HUES6 (cell line): ENCODE data around the gene RAB3B.

ENCODE experiments used
- H3K27ac ChIP-seq: 2 replicates; pipeline ENCODE4 v1.7.0; 2013; ENCODE audit warnings: low read depth, mild to moderate bottlenecking, low read length, inconsistent platforms
- H3K27me3 ChIP-seq: 2 replicates; pipeline ENCODE4 v1.6.1; 2013; ENCODE audit warnings: low read length; ENCODE audit not compliant: control insufficient read depth, insufficient read depth
- H3K36me3 ChIP-seq: 2 replicates; pipeline ENCODE4 v1.6.1; 2013; ENCODE audit warnings: low read length; ENCODE audit not compliant: control insufficient read depth, insufficient read depth
- H3K4me1 ChIP-seq: 2 replicates; pipeline ENCODE4 v1.6.1; 2013; ENCODE audit warnings: low read length; ENCODE audit not compliant: control insufficient read depth, insufficient read depth
- H3K4me3 ChIP-seq: 2 replicates; pipeline ENCODE4 v1.5.1; 2013; ENCODE audit warnings: low read depth, low read length
- H3K9ac ChIP-seq: one replicate; pipeline ENCODE4 v1.6.1; 2013; ENCODE audit warnings: mild to moderate bottlenecking, low read length
- H3K9me3 ChIP-seq: 2 replicates; pipeline ENCODE4 v1.6.1; 2013; ENCODE audit warnings: low read depth, low read length; ENCODE audit not compliant: control insufficient read depth, insufficient read depth

RAB3B gene

DNA sequence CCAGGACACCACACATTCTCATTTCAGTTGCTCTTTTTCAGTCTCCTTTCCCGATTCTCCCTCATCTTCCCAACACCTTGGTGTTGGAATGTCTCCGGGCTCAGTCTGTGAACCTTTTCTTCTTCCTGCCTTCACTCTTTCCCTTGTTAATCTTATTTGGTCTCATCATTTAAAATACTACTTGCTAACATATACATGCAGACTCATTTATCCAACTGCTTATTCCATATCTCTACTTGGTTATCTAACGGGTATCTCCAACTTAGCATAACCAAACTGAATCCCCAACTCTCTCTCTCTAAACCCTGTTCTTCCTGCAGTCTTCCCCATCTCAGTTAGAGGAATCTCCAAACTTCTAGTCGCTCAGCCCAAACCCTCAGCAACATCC is 26.2 kb downstream of the RAB3B start:
- no peak overlapping the region for H3K9ac ChIP-seq

DNA sequence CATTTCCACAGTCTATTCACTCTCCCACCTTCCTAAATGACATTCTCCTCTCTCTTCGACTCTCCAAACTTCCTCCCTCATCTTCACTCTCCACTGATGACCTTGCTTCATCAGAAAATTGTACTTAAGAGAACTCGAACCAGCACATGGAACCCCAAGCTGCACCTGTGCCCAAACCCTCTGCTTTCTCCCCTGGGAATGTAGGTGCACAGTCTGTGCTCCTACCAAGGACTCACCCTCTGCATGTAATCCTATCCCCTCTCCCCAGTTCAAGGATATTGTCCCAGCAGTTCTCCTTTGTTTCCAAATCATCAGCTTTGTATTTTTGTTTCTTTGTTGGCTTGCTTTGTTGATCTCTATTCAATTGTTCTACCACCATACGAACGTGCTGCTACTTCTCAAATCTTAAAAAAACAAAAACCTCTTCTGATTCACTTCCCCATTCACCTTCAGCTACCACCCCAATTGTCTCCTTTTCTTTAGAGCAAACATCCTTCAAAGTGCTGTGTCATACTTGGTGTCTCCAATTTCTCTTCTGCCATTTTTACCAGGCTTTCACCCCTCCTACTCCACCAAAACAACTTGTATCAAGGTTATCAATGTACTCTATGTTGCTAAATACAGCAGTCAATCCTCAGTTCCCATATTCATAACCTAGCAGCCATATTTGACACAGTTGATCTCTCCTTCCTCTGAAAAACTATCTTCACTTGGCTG is 26.8 kb downstream of the RAB3B start:
- no peak overlapping the region for H3K9ac ChIP-seq
- peaks cover 35% of the 10 kb centered on the region for H3K4me1 ChIP-seq

More for the DNA sequence above, 26.2 kb downstream of the RAB3B start:
- Histone ChIP-seq H3K4me3 (no peak overlapping the region), H3K27ac (no peak overlapping the region), H3K9me3 (no peaks in the 10 kb centered on the region), H3K36me3 (peaks cover 41% of the 10 kb centered on the region), H3K27me3 (no peaks in the 10 kb centered on the region), H3K4me1 (peaks cover 35% of the 10 kb centered on the region)

DNA sequence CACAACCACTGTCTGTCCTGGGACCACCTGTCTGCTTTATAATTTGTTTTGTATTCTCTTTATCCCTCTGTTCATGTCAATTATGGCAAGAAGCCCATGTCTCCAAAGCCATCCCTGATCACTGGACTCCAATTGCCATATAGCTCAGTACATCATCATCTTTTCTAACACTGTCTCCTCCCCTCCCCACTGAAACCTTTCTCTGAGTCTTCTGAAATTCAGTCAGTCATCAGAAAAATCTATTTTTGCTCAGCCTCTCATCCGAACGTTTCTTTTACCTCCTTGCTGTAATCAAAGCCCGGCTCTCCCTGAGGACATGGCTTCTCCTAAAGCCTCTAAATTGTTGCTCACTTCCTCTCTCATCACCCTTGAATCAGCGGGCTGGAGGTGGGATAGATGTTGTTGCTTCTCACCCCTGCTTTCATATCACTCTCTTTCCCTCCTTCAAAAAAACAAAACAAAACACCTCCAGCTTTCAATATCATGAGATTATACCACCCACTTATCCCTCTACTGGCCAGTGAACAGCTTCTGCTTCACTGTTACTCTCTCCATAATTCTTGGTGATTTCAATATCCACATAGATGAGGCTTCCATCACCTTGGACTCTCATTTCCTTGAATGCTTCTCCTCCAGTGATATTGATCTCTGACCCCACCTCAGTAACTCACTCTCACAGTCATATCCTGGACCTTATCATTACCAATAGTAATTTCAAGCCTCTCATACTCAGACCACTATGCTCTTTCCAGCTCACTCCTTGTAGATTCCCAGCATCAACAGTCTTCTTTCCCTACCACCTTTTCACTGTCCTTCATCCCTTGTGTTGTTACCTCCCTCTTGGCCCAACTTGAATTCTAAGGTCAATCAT is 27.8 kb downstream of the RAB3B start:
- Histone ChIP-seq H3K4me1 (peaks cover 40% of the 10 kb centered on the region), H3K9me3 (no peaks in the 10 kb centered on the region), H3K9ac (no peak overlapping the region), H3K4me3 (no peak overlapping the region), H3K36me3 (peaks cover 34% of the 10 kb centered on the region), H3K27me3 (no peaks in the 10 kb centered on the region), H3K27ac (no peak overlapping the region)

More for the DNA sequence above, 26.8 kb downstream of the RAB3B start:
- H3K27me3 ChIP-seq, result no peaks in the 10 kb centered on the region
- H3K9me3 ChIP-seq, result no peaks in the 10 kb centered on the region
- H3K36me3 ChIP-seq, result peaks cover 38% of the 10 kb centered on the region
- no peak overlapping the region for H3K4me3 ChIP-seq
- peak overlapping the region; percentile 18; the same call in 1 of the 2 replicates for H3K27ac ChIP-seq

DNA sequence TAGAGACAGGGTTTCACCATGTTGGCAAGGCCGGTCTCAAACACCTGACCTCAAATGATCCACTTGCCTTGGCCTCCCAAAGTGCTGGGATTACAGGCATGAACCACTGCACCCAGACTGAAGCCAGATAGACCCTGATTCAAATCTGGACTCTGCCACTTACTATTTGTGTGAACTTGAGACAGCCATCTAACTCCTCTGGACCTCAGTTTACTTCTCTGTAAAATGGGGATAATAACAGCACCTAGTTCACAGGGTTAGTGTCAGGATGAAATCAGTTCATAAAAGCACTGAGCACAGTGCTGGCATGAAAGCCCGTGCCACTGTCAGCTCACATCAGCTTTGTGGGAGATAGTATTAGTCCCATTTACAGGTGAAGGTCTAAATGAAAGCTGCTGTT is 28.5 kb downstream of the RAB3B start:
- no peak overlapping the region for H3K9ac ChIP-seq
- H3K4me3 ChIP-seq, result no peak overlapping the region
- no peak overlapping the region for H3K27ac ChIP-seq
- H3K4me1 ChIP-seq, result peaks cover 48% of the 10 kb centered on the region
- no peaks in the 10 kb centered on the region for H3K9me3 ChIP-seq
- H3K27me3 ChIP-seq, result no peaks in the 10 kb centered on the region
- peaks cover 33% of the 10 kb centered on the region for H3K36me3 ChIP-seq

DNA sequence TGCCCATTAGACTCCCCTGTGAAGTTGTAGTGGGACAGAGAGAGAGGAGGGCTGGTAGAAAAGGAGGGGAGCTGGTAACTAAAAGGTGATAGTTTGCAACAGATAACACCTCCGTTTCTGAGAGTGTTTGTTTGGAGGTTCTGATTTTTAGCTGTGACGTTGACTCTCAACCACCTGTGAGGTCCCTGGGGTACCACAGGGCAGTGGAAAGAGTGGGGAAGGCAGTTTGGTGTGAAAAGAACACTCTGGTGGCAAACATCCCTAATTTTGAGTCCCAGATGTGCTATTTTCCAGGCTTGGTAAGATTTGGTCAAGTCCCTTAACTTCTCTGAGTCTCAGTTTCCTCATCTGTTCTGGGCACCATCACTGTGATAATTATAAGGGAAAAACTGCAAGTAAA is 29.3 kb downstream of the RAB3B start:
- Histone ChIP-seq H3K4me3 (no peak overlapping the region), H3K4me1 (peaks cover 55% of the 10 kb centered on the region), H3K36me3 (peaks cover 27% of the 10 kb centered on the region), H3K9me3 (no peaks in the 10 kb centered on the region), H3K27ac (no peak overlapping the region), H3K27me3 (no peaks in the 10 kb centered on the region), H3K9ac (no peak overlapping the region)

DNA sequence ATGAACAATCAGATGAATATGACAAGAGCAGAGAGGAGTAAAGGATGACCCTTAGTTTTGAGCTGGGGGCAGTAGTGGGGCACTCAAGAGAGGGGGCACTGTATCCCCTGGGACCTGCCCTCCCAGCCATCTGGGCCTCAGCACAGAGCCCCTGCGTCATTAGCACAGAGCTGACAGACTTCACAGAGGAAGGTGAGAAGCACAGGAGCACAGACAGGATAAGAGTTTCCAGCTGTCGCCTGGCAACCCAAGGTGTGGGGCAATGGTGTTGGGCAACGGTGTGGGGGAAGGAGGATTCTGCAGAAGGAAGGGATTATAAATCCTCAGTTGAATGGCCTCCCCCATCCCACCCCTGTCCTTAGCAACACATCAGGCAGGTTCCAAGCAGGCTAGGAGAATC is 30.2 kb downstream of the RAB3B start:
- peaks cover 63% of the 10 kb centered on the region for H3K4me1 ChIP-seq
- no peak overlapping the region for H3K4me3 ChIP-seq
- peaks cover 21% of the 10 kb centered on the region for H3K36me3 ChIP-seq
- H3K9ac ChIP-seq, result no peak overlapping the region
- no peaks in the 10 kb centered on the region for H3K9me3 ChIP-seq
- H3K27me3 ChIP-seq, result no peaks in the 10 kb centered on the region
- no peak overlapping the region for H3K27ac ChIP-seq

DNA sequence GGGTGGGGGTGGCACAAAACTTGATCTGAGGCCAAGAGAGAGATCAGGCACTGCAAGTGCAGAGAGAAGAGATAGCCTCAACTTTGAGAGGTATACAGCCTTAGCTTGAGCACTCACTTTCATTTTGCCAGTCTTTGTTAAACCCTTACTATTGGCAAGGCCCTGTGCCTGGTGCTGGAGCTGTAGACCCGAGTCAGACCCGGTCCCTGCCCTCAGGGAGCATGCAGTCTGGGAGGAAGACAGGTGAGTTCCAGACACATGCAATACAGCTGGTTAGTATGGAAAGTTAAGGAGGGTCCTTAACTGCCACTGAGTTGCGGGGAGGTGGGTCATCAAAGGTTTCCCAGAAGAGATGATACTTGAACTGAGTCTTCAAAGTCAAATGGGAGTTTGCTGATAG is 31.7 kb downstream of the RAB3B start:
- H3K4me3 ChIP-seq, result no peak overlapping the region
- H3K4me1 ChIP-seq, result peaks cover 51% of the 10 kb centered on the region
- peaks cover 28% of the 10 kb centered on the region for H3K36me3 ChIP-seq
- no peak overlapping the region for H3K9ac ChIP-seq
- no peaks in the 10 kb centered on the region for H3K9me3 ChIP-seq
- H3K27me3 ChIP-seq, result no peaks in the 10 kb centered on the region
- H3K27ac ChIP-seq, result no peak overlapping the region

DNA sequence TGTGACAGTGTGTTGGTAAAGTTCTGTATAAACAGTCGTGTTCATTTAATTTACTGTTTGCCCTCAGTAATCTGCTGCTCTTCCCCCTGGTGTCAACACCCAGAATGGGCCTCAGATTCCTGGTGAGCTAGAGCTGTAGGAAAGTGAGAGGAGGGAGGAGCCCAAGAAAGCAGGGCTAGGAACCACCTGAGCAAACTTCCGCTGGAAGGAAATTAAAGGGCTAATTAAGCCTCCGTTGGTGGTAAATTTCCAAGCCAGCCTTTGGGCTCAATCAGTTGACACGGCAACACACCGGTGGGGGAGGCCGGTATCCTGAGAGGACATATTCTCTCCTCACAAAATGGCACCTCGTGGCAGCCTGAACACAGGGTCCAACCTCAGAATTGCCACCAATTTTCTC is 32.9 kb downstream of the RAB3B start:
- Histone ChIP-seq H3K27me3 (no peaks in the 10 kb centered on the region), H3K27ac (0 out of 2 replicates have a peak overlapping the region, but pooled peaks have one; percentile 36), H3K36me3 (peaks cover 28% of the 10 kb centered on the region), H3K4me1 (peaks cover 41% of the 10 kb centered on the region), H3K4me3 (no peak overlapping the region), H3K9me3 (no peaks in the 10 kb centered on the region), H3K9ac (no peak overlapping the region)

DNA sequence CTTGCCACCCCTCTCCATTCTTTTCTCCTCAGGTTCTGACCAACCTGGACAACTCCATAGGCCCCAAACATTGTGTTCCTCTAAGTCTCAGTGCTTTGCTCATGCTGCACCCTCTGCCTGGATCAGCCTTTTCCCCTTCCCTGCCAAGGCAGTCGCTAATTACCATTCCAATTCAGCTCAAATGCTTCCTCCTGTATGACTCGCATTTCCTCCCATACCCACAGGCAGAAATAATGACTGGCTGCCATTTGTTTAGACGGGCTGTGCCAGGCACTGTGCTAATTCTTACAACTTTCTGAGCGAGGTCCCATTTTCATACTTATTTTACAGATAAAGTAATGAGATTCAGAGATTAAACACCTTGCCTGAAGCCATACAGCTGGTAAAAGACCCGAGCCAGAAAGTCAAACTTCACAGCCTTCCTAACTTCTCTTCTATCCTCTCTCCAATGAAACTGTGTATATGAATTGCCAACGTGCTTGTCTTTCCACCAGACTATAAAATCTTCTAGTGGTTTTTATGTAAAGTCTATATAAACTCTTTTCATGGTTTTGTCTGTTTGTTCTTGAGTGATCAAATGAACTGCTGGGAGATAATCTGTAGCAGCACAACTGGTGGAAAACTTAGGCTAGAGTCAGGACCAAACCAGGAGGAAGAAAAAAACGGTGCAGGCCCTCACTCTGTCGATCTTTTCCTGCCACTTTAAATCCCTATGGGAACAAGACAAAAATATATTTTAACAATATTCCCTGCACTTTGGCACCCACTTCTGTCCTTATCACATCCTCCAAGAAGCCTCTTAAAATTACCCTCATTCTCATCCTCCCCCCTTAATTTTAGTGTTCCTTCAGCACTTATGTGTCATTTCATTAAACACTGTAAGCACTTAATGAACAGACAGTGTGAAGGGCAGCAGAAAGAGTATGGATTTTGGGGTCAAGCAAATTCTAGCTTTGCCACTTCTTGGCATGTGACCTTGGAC is 33.7 kb downstream of the RAB3B start:
- Histone ChIP-seq H3K9me3 (no peaks in the 10 kb centered on the region), H3K27ac (no peak overlapping the region), H3K4me3 (no peak overlapping the region), H3K9ac (no peak overlapping the region), H3K4me1 (peaks cover 41% of the 10 kb centered on the region), H3K36me3 (peaks cover 22% of the 10 kb centered on the region), H3K27me3 (no peaks in the 10 kb centered on the region)

DNA sequence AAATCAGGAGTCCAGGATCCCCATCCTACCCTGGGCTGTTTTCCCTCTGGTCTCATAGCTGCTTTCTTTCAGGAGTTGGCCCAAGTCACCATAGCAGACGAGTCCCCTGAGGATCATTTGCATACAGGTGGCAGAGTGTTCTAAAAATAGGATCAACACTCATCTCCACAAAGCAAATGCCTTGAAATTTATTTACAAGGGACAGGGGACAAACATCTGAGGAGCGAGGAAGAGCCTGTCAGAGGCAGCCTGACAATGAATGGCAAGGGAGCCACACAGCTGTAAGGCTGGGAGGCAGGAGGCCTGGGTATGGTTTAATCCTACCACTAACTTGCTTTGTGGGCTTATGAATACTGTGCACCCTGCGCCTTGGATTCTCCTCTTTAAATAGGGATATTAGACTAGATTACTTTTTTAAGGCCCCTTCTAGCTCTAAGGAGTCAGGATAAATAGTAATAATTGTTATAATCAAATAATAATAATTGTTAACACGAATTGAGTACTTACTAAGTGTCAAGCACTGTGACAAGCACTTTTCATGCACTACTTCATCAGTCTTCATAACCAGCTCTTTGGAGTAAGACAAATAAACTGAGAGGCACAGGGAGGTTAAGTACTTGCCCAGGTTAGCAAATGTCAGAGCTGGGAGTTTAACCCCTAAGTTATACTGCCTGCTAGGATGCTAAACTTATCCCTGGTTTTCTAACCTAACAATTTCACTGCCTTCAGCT is 34.5 kb downstream of the RAB3B start:
- H3K4me1 ChIP-seq, result peaks cover 39% of the 10 kb centered on the region
- no peaks in the 10 kb centered on the region for H3K9me3 ChIP-seq
- no peaks in the 10 kb centered on the region for H3K27me3 ChIP-seq
- peaks cover 19% of the 10 kb centered on the region for H3K36me3 ChIP-seq
- no peak overlapping the region for H3K9ac ChIP-seq
- H3K4me3 ChIP-seq, result no peak overlapping the region
- no peak overlapping the region for H3K27ac ChIP-seq
